HG02852 (cell line): ENCODE results near the gene SASS6.
"Not testable (repeated sequence)": the region's sequence is repeated elsewhere in the genome, so short reads cannot be mapped to it uniquely, and the experiment has no call there.

Experiments
- ATAC-seq: cut with Tn5 transposase; IDR thresholded peaks from one replicate; pipeline ENCODE4 v1.9.1; 2021; ENCODE audit warnings: mild to moderate bottlenecking, moderate library complexity; ENCODE audit not compliant: unreplicated experiment

Gene SASS6

GRCh38 chr1:100051401-100051800 is 81.3 kb downstream of the SASS6 start:
- no peak for ATAC-seq

GRCh38 chr1:100050139-100050538 is 82.6 kb downstream of the SASS6 start:
- ATAC-seq: no peak

GRCh38 chr1:100047235-100047708 is 85.5 kb downstream of the SASS6 start:
- not testable (repeated sequence) for ATAC-seq

GRCh38 chr1:100045206-100045605 is 87.5 kb downstream of the SASS6 start:
- no peak for ATAC-seq

- ATAC-seq: no peak
These were observed 93.1 kb downstream of the SASS6 start for GRCh38 chr1:100039591-100039990.

GRCh38 chr1:100038660-100039287 is 94.0 kb downstream of the SASS6 start:
- ATAC-seq: peak; percentile 55

GRCh38 chr1:100037927-100038659 is 94.6 kb downstream of the SASS6 start:
- ATAC-seq: peak; percentile 87

- ATAC-seq: no peak
These were observed 95.1 kb downstream of the SASS6 start for GRCh38 chr1:100037656-100037926.

- no peak for ATAC-seq
These were observed 95.7 kb downstream of the SASS6 start for GRCh38 chr1:100036718-100037655.

GRCh38 chr1:100035214-100035613 is 97.5 kb downstream of the SASS6 start:
- ATAC-seq: no peak

GRCh38 chr1:100034470-100034869 is 98.3 kb downstream of the SASS6 start:
- no peak for ATAC-seq
